HG02870 (cell line): ENCODE results near the gene TMEM98.
A peak's percentile ranks its signal among the peaks of the same experiment; 100 is the strongest.
"Not testable (repeated sequence)": the region's sequence is repeated elsewhere in the genome, so short reads cannot be mapped to it uniquely, and the experiment has no call there.

Experiments used
- ATAC-seq: cut with Tn5 transposase; IDR thresholded peaks from one replicate; pipeline ENCODE4 v1.9.1; 2021; ENCODE audit warnings: mild to moderate bottlenecking, moderate library complexity; ENCODE audit not compliant: unreplicated experiment

TMEM98 gene

DNA sequence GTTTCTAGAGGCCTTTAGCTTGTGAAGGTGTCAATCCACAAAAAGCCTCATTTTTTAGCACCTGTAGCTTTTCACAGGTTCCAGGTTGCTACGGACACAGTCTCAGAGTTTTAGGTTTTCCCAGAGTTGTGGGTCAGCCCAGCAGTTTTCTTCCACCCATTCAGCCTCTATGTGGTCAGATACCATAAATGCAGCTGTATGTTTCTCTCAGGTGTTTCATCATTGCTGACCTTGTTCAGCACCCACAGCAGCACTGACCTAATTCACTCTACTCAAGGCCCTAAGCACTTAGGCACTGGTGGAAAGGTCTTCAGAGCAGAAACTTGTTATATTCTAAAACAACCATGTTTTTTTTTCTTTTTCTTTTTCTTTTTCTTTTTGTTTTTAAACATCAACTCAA, 48.7 kb downstream of the TMEM98 start:
- no peak for ATAC-seq

DNA sequence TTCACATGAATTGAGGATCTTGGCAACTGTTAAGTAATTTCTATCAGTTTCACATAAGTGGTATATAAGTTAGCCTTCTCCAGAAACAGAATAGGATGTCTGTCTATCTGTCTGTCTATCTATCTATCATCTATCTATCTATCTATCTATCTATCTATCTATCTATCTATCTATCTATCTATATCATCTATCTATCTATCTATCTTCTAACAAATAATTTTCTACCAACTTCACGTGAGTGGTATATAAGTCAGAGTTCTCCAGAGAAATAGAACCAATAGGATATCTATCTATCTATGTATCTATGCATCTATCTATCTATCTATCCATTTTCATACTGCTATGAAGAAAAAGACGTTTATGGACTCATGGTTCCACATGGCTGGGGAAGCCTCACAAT, 52.3 kb downstream of the TMEM98 start:
- ATAC-seq = no peak

DNA sequence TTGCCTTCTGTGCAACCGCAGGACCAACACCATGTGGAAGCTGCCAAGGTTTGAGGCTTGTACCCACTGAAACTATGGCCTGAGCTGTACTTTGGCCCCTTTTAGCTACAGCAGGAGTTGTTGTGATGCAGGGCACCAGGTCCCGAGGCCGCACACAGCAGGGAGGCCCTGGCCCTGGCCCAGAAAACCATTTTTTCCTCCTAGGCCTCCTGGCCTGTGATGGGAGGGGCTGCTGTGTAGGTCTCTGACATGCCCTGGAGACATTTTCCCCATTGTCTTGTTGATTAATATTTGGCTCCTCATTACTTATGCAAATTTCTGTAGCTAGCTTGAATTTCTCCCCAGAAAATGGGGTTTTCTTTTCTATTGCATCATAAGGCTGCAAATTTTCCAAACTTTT, 53.7 kb downstream of the TMEM98 start:
- not testable (repeated sequence) for ATAC-seq

DNA sequence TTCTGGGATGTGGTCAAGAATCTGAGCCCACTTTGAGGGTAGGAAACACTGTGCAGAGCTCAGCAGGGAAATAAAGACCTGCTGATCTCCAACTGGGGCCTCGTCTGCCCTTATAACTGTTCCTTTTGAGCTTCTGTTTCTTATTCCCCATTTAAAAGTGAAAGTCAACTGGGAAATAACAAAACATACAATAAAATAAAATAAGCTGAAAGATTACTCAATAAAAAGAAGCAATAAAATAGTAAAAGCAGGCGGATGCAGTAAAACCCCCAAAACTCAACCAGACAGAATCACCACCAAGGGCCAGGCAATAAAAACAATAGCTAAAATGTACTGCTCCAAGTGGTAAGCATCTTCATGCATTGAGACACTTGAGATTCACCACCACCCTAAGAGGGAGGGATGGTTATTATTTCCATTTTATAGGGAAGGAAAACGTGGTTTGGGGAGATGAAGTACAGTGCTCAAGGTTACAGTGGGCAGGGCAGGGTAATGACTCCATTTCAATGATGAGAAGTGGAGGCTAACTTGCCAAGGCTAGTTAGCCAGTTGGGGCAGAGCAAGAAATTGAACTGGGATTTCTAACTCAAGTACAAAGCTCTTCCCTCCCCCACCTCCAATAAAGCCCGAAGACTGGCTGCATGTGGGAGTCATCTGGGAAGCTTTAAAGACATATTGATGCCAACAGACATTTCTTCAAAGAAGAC, 57.2 kb downstream of the TMEM98 start:
- ATAC-seq = no peak

DNA sequence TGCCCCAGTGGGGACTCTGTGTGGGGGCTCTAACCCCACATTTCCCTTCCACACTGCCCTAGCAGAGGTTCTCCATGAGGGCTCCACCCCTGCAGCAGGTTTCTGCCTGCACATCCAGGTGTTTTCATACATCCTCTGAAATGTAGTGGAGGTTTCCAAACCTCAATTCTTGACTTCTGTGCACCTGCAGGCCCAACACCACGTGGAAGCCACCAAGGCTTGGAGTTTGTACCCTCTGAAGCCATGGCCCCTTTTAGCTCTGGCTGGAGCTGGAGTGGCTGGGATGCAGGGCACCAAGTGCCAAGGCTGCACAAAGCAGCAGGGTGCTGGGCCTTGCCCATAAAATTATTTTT, 59.5 kb downstream of the TMEM98 start:
- ATAC-seq = not testable (repeated sequence)

DNA sequence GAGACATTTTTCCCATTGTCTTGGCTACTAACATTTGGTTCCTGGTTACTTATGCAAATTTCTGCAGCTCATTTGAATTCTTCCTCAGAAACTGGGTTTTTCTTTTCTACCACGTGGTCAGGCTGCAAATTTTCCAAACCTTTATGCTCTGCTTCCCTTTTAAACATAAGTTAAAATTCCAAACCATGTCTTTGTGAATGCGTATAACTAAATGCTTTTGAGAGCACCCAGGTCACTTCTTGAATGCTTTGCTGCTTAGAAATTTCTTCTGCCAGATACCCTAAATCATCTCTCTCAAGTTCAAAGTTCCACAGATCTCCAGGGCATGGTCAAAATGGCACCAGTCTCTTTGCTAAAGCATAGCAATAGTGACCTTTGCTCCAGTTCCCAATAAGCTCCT, 59.9 kb downstream of the TMEM98 start:
- not testable (repeated sequence) for ATAC-seq

DNA sequence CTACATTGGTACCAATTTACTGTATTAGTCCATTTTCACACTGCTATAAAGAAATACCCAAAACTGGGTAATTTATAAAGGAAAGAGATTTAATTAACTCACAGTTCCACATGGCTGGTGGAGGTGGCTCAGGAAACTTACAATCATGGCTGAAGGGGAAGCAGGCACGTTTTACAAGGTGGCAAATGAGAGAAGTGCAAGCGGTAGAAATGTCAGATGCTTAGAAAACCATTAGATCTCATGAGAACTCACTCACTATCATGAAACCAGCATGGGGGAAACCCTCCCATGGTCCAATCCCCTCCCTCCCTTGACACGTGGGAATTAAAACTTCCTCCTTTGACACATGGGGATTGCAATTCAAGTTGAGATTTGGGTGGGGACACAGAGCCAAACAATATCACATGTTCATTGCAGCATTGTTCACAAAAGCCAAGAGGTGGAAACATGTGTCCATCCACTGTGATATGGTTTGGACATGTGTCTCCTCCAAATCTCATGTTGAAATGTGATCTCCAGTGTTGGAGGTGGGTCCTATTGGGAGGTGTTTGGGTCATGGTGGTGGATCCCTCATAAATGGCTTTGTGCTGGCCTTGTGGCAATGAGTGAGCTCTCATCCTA, 60.6 kb downstream of the TMEM98 start:
- ATAC-seq = no peak

DNA sequence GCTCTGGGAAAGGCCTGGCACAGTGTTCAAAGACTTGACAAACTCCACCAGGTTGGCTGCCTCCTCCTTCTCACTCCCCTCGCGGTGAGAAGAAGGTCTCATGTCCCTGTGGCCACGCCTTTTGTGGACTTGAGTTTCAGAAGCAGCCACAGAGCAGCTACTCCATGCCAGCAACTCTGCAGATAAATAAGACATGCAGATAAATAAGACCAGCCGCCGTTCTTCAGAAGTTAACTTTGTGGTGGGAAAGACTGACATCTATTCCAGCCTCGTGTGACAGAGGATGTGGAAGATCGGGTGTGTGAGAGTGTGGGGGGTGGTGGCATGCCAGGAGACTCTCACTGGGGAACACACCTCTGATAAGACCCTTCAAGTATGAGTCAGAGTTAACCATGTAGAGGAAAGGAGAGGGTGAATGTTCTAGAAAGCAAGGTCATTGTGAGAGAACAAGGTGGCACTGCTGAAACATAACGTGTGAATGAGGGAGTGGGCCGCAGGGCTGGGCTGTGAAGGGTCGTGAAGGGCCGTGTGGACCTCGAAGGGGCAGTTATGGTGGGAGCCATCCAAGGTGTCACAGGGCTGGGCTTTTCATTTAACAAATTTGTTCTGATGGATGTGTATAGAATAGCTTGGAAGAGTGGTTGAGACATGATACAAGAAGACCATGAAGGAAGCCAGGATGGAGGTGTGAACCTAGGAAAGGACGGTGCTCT, 64.5 kb downstream of the TMEM98 start:
- no peak for ATAC-seq

DNA sequence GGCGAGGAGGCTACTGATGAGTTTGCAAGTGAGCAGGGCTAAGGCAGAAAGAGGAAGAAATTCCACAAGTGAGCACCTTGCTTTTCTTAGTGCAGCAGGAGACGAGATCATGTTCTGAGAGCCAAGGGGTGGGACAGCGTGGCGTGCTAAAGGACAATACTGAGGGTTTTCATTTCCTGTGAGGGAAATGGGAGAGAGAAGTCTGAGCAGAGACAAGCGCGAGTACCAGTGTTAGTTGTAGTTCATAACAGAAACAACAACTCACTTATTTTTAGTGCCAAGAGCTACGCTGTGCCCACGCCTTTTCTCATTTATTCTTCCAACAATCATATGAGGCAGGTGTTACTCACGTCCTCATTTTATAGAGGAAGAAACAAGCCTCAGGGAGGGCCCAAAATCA, 66.0 kb downstream of the TMEM98 start:
- ATAC-seq = peak; percentile 54
